ENCODE results near the gene COMMD8. TPM values are rescaled to one million over a fixed set of nuclear protein-coding genes. Genes with fewer than 3 reads are reported as not detected.

Gene COMMD8
- total RNA-seq, 1 experiment from 2014 or later: 10.9 TPM

GRCh38 chr4:47425628-47426027 is 37.9 kb downstream of the COMMD8 start:
- no peak overlapping the region for H2BK12ac ChIP-seq (ENCODE audit: insufficient read length, low read depth, low read length)
- H3K27me3 ChIP-seq (ENCODE audit: insufficient read depth, low read length): no peaks in the 10 kb centered on the region
- H3K27me3 Mint-ChIP-seq (ENCODE audit: low read depth): peaks cover 2% of the 10 kb centered on the region
- no peaks in the 10 kb centered on the region for H3K9me3 ChIP-seq (ENCODE audit: control insufficient read depth, low read depth, low read length)
- no peak overlapping the region for H3K56ac ChIP-seq (ENCODE audit: insufficient read length, low read depth, low read length)
- WGBS (ENCODE audit: extremely low coverage, insufficient read length, low lambda C conversion rate): no CpG with 5 or more reads among the region's 25 CpGs
- H3K4me3 Mint-ChIP-seq: no peak overlapping the region
- H2BK5ac ChIP-seq (ENCODE audit: insufficient read length, low read length): no peak overlapping the region
- no peak overlapping the region for H4K8ac ChIP-seq (replicated peaks; ENCODE audit: insufficient read length, low read depth, low read length)
- no peaks in the 10 kb centered on the region for H3K36me3 Mint-ChIP-seq (ENCODE audit: insufficient read depth in 1 of 3, low read depth in 3 of 3)
- H3T11ph ChIP-seq (ENCODE audit: low read length): no peak overlapping the region
- H3K9ac ChIP-seq (ENCODE audit: extremely low read depth, insufficient read length, low read length): no peak overlapping the region
- H3K79me2 ChIP-seq (ENCODE audit: insufficient read depth, low read length): no peaks in the 10 kb centered on the region
- no peak overlapping the region for H2BK15ac ChIP-seq (ENCODE audit: low read depth, low read length)
- TF ChIP-seq CTCF (conservative IDR thresholded peaks at IDR 0.05): no peak
- H2BK20ac ChIP-seq (ENCODE audit: low read depth, low read length, poor library complexity, severe bottlenecking): no peak overlapping the region
- H2AFZ ChIP-seq (ENCODE audit: low read length): no peak overlapping the region
- H3K23me2 ChIP-seq (ENCODE audit: insufficient read length, low read depth, low read length, poor library complexity, severe bottlenecking): no peaks in the 10 kb centered on the region
- no peak overlapping the region for H3K4ac ChIP-seq (ENCODE audit: low read depth, low read length)
- no peak overlapping the region for H3K4me2 ChIP-seq (ENCODE audit: insufficient read depth, insufficient read length, low read length)
- no peak overlapping the region for H3K27ac ChIP-seq (ENCODE audit: insufficient read length, low read depth, low read length)
- no peak overlapping the region for H3K23ac ChIP-seq (ENCODE audit: insufficient read length, low read depth, low read length)
- no peaks in the 10 kb centered on the region for H3K4me1 ChIP-seq (ENCODE audit: insufficient read depth, low read length)
- H3K4me1 Mint-ChIP-seq: no peaks in the 10 kb centered on the region
- no peak overlapping the region; the same call in 1 of the 2 replicates for H3K14ac ChIP-seq (ENCODE audit: insufficient read depth, low read length)
- no peak overlapping the region for H2AK5ac ChIP-seq (ENCODE audit: insufficient read length, low read length)
- H4K20me1 ChIP-seq (ENCODE audit: control insufficient read depth, insufficient read depth, insufficient read length): no peaks in the 10 kb centered on the region
- no peak overlapping the region; a peak in 1 of 7 replicates for H3K27ac Mint-ChIP-seq
- no peak overlapping the region for H4K91ac ChIP-seq (ENCODE audit: insufficient read length, low read depth, low read length)
- H4K5ac ChIP-seq (ENCODE audit: insufficient read length, low read depth, low read length): no peak overlapping the region
- H3K18ac ChIP-seq (ENCODE audit: insufficient read length, low read depth, low read length): no peak overlapping the region
- no peak for DNase-seq
- H2BK120ac ChIP-seq (ENCODE audit: low read depth, low read length, poor library complexity, severe bottlenecking): no peak overlapping the region
- no peaks in the 10 kb centered on the region for H3K79me1 ChIP-seq (ENCODE audit: insufficient read depth, low read depth, low read length, poor library complexity, severe bottlenecking)
- H3K9me3 Mint-ChIP-seq: no peaks in the 10 kb centered on the region

Measured in H9 (cell line).